Measurements from ENCODE around the gene MMS19.
A peak's percentile ranks its signal among the peaks of the same experiment; 100 is the strongest.
"Not testable (repeated sequence)": the region's sequence is repeated elsewhere in the genome, so short reads cannot be mapped to it uniquely, and the experiment has no call there.

The MMS19 gene

GRCh38 chr10:97459933-97460332 is 38.3 kb downstream of the MMS19 start:
- DNase-seq = no peak

- DNase-seq = no peak
These were observed 39.1 kb downstream of the MMS19 start for GRCh38 chr10:97459111-97459510.

- no peak for DNase-seq
These were observed 41.5 kb downstream of the MMS19 start for GRCh38 chr10:97456686-97457065.

- DNase-seq = no peak
These were observed 42.1 kb downstream of the MMS19 start for GRCh38 chr10:97456034-97456685.

- peak in 1 of 2 experiments; percentile 5 for DNase-seq
These were observed 43.7 kb downstream of the MMS19 start for GRCh38 chr10:97454330-97455036.

DNA sequence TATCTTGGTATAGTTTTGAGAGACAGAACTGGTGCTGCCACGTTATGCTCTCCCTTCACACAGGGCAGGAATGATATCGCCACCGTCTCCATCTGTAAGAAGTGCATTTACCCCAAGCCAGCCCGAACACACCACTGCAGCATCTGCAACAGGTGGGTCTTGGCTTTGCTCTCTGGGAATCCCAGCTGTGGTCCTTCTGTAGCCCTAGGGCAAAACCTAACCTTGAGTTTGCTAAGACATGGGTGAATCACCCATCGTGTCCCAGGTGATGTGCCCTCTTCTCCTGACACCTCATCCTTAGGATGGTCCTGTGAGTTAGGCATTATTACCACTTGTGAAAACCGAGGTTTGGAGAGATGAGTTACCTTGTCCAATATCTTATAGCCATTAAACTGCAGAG is 45.9 kb downstream of the MMS19 start:
- no peak for DNase-seq

DNA sequence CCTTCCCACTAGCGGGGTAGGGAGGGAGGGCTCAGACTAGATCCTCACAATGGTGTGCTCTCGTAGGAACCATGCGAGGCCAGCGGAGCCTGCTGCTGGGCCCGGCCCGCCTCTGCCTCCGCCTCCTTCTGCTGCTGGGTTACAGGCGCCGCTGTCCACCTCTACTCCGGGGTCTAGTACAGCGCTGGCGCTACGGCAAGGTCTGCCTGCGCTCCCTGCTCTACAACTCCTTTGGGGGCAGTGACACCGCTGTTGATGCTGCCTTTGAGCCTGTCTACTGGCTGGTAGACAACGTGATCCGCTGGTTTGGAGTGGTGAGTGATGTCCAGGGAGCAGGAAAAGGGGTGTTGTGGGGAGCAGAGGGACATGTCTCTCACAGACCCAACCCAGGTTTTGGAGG is 46.6 kb downstream of the MMS19 start:
- DNase-seq = no peak

DNA sequence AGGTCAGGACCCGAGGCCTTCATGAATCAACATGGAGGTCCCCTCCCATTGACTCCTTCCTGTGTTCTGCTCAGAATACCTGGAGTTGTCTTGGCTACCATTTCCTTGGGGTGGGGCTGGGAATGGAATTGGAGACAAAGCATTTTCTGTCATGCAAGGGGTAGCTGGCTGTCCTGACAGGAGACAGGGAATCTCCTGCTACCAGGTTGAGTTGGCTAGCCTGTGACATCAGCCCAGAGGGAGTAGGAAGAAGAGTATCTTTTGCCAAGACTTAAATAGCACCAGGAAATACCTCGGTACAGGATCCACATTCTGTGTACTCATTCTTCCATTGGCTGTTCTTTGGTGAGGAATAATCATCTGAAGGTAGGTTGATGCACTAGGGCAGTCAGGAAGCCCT is 47.4 kb downstream of the MMS19 start:
- no peak for DNase-seq

DNA sequence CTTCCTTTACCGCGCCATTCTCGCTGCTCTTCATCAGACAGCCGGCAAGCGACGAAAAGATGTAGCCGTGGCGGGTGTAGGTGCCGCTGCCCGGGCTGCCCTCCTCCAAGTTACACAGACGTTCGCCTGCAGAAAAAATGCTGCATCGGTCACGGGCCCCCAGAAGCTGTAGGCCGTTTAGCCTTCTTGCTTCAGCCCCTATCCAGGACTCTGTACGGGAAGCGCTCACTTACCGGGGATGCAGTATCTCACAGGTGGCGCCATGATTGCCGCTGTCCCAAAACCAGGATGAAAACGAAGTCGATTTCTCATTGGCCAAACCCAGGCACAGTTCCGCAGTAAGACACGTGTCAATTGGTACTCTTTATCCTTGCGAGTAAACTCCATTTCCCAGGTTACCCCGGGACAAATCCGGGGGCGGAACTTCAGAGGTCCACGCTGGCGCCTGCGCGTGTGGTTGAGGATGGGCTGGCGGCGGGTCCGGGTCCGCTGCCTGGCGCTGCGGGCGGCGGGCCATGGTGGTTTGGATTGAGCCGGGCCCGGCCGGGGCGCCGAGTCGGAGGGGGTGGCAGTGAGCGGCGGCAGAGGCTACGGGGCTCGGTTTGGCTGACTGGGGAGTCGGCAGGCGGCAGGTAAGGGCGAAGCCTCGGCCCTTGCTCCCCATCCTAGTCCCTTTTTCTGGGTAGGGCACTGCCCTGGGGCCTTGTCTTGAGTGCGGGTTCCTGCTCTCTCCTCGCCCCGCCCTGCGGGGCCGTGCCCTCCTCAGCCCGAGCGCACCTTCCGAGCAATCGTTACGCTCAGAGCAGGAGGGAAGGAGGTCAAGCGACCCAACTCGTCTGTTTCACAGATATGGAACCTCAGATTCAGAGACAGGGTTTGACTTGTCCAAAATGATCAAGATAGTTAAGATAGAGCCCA is 52.2 kb downstream of the MMS19 start, which contains the start of the genes EXOSC1 and ZDHHC16:
TSS of gene EXOSC1 (minus strand) at position 285 of the 918 bp plus-strand sequence. CDS start at position 264, 21 bp downstream.
TSS of gene ZDHHC16 (plus strand) at position 454 of the 918 bp plus-strand sequence. CDS start 5,501 bp downstream, outside the sequence.
- peak; percentile 92 to 97 for DNase-seq

GRCh38 chr10:97445357-97445721 is 52.9 kb downstream of the MMS19 start:
- DNase-seq = no peak

DNA sequence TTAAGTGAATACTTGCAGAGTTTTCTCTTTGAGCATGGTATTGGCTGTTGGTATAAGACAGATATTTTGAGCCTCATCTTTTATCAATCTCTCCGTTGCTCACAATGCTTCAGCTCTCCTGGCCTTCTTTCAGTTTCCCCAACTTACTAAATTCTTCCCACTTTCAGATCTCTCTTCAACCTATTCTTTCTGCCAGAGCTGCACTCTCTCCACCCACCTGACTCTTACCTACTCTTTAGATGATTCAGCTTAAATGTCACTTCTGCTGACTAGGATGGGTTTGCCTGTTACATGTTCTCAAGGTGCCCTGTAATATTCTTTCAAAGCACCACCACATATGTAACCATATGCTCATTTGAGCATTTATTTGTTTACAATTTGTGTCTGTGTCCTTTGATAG is 54.0 kb downstream of the MMS19 start:
- DNase-seq = no peak

- DNase-seq = no peak
These were observed 55.9 kb downstream of the MMS19 start for GRCh38 chr10:97442277-97442676.

DNA sequence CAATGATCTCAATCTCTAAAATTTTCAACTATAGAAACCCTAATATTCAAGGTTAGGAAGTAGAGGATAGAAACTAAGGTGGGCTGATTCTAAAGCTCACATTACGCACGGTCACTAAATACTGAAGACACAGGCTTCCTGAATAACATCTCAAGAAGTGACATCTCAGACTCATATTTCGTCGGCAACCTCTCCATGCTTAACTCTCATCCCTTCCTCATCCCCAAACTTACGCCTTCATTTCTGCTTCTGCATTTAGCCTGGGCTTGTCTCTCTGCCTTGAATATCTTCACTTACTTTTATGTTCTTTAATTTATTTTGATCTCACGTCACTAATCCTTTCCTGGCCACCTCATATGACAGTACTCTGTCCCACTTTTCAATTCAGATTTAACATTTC is 63.0 kb downstream of the MMS19 start:
- no peak for DNase-seq

DNA sequence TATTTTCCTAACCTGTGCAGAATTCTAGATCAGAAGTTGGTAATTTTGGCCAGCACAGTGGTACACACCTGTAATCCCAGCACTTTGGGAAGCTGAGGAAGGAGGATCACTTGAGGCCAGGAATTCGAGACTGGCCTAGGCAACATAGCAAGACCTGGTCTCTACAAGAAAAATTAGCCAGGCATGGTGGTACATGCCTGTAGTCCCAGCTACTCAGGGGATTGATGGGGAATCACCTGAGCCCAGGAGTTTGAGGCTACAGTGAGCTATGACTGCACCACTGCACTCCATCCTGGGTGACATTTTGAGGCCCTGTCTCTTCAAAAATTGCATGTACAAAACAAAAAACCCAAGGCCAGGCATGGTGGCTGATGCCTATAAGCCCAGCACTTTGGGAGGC is 63.7 kb downstream of the MMS19 start:
- no peak for DNase-seq

DNA sequence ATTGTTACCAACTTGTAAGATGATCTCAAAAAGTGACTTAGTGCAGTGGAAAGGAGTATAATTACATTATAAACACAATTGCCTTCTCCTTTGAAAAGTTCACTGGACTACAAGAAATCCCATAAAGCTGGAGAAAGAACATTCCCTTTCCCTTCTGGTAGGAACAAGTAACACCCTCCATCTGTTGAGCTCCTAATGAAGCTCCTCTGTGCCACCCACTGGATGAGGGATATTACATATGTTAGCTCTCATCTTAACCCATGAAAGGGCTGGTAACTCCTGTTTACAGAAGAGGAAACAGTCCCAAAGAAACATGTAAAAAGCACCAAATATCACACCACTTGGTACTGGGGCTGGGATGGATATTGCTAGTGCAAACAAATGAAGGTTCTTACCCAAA is 64.2 kb downstream of the MMS19 start:
- no peak for DNase-seq

DNA sequence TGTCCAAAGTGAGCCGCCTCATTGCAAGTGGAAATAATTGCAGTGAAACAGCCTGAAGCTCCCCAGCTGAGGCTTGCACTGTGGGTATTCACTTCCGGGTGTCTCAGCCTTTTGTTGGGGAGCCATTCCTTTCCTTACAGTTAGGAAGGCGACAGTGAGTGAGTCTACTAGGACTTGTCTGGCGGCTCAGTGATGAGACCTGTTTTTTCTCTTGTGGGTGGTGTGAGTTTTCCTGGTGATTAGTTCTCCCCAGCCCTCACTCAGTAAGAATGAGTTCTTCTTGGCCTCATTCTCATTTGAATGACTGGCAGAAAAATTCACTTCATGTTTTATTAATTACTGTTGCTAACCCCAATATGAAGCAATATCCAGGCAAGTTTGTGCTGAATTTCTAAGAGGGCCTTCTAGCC is 69.6 kb downstream of the MMS19 start:
- no peak for DNase-seq

GRCh38 chr10:97427571-97428179 is 70.5 kb downstream of the MMS19 start:
- DNase-seq = no peak

- DNase-seq = no peak
These were observed 71.2 kb downstream of the MMS19 start for GRCh38 chr10:97426776-97427570.

DNA sequence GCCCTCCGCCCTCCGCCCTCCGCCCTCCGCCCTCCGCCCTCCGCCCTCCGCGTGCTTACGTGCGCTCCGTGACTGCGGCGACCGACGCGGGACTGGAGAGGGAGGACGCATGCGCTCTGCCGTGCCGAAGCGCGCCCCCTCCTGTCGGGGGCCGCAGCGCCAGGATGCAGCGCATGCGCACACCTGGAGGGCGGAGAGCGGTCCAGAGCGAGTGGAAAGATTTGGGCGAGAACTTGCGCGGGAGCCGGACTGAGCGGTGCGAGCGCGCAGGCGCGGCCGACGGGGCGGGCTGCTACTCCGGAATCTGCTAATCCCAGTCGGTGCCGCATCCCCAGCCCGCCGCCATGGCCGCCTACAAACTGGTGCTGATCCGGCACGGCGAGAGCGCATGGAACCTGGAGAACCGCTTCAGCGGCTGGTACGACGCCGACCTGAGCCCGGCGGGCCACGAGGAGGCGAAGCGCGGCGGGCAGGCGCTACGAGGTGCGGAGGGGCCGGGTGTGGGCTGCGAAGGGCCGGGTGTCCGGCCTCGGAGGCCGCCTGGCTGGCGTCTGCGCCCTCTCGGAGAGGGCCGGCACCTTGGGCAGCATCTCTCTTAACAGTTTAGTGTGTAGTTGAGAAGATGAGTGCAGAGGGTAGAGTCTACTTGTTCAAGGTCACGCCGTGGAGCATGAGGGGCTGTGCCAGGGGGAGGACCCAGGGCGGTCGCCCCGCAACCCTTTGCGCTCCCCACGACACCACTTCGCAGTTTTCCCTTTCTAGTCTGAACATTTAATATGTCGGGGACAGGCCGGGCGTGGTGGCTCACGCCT is 72.1 kb downstream of the MMS19 start, which contains the start of gene PGAM1:
TSS of gene PGAM1 (plus strand) at position 228 of the 812 bp plus-strand sequence. CDS start at position 345, 117 bp downstream.
- DNase-seq = peak; percentile 91 to 92

- DNase-seq = not testable (repeated sequence)
These were observed 74.5 kb downstream of the MMS19 start for GRCh38 chr10:97423757-97424098.

GRCh38 chr10:97416565-97416964 is 81.7 kb downstream of the MMS19 start:
- DNase-seq = no peak

Measured in SHP77 (cell line).